GM04503 (cell line): ENCODE data around the gene AUP1.

Experiments used
- DNase-seq: peaks from one replicate; pipeline ENCODE4 v3.0.0-alpha.2; 2012; ENCODE audit warnings: low read depth

The AUP1 gene

GRCh38 chr2:74556831-74557370 lies 27.4 kb upstream of the AUP1 start:
- DNase-seq: no peak

GRCh38 chr2:74556159-74556558 lies 26.7 kb upstream of the AUP1 start:
- no peak for DNase-seq

- no peak for DNase-seq
Observed at GRCh38 chr2:74555610-74556103, 26.2 kb upstream of the AUP1 start.

GRCh38 chr2:74554820-74555531 lies 25.5 kb upstream of the AUP1 start:
- DNase-seq: no peak

GRCh38 chr2:74553892-74554819 lies 24.6 kb upstream of the AUP1 start, which contains the start of the genes DOK1 and LOXL3:
TSS of gene DOK1 (plus strand) at chr2:74554720. CDS start at chr2:74554755, 35 bp downstream.
TSS of gene LOXL3 (minus strand) at chr2:74553942. CDS start at chr2:74552634, 1,308 bp downstream.
- DNase-seq: no peak

GRCh38 chr2:74552914-74553811 lies 23.7 kb upstream of the AUP1 start:
- no peak for DNase-seq

GRCh38 chr2:74551942-74552913 lies 22.7 kb upstream of the AUP1 start:
- DNase-seq: no peak

GRCh38 chr2:74551530-74551929 lies 22.0 kb upstream of the AUP1 start:
- no peak for DNase-seq

- DNase-seq: no peak
Observed at GRCh38 chr2:74550231-74550630, 20.7 kb upstream of the AUP1 start.

- DNase-seq: no peak
Observed at GRCh38 chr2:74548900-74549826, 19.7 kb upstream of the AUP1 start.

GRCh38 chr2:74548285-74548899 lies 18.9 kb upstream of the AUP1 start:
- no peak for DNase-seq

GRCh38 chr2:74546004-74546403 lies 16.5 kb upstream of the AUP1 start:
- no peak for DNase-seq

GRCh38 chr2:74544634-74545033 lies 15.1 kb upstream of the AUP1 start:
- DNase-seq: no peak

- no peak for DNase-seq
Observed at GRCh38 chr2:74542978-74543377, 13.5 kb upstream of the AUP1 start.

GRCh38 chr2:74540291-74540690 lies 10.8 kb upstream of the AUP1 start:
- DNase-seq: no peak

GRCh38 chr2:74538881-74539339 lies 9.4 kb upstream of the AUP1 start:
- DNase-seq: no peak

GRCh38 chr2:74537140-74537539 lies 7.6 kb upstream of the AUP1 start:
- DNase-seq: no peak

- no peak for DNase-seq
Observed at GRCh38 chr2:74536166-74536950, 6.9 kb upstream of the AUP1 start.
